Measurements from ENCODE around the gene SRGAP1.
"Not testable (repeated sequence)": the region's sequence is repeated elsewhere in the genome, so short reads cannot be mapped to it uniquely, and the experiment has no call there.

The SRGAP1 gene

GRCh38 chr12:63870838-63871237, 26.3 kb downstream of the SRGAP1 start:
- DNase-seq (ENCODE audit: low read depth), result no peak

- no peak for DNase-seq (ENCODE audit: low read depth)
Observed at GRCh38 chr12:63874897-63875480, 30.5 kb downstream of the SRGAP1 start.

GRCh38 chr12:63875703-63876102, 31.2 kb downstream of the SRGAP1 start:
- no peak for DNase-seq (ENCODE audit: low read depth)

- DNase-seq (ENCODE audit: low read depth), result no peak
Observed at GRCh38 chr12:63876980-63877379, 32.5 kb downstream of the SRGAP1 start.

GRCh38 chr12:63877693-63878092, 33.2 kb downstream of the SRGAP1 start:
- no peak for DNase-seq (ENCODE audit: low read depth)

- DNase-seq (ENCODE audit: low read depth), result not testable (repeated sequence)
Observed at GRCh38 chr12:63880235-63880634, 35.7 kb downstream of the SRGAP1 start.

GRCh38 chr12:63880742-63881263, 36.3 kb downstream of the SRGAP1 start:
- no peak for DNase-seq (ENCODE audit: low read depth)

- no peak for DNase-seq (ENCODE audit: low read depth)
Observed at GRCh38 chr12:63882844-63883243, 38.3 kb downstream of the SRGAP1 start.

- no peak for DNase-seq (ENCODE audit: low read depth)
Observed at GRCh38 chr12:63885401-63885800, 40.9 kb downstream of the SRGAP1 start.

GRCh38 chr12:63888908-63889635, 44.6 kb downstream of the SRGAP1 start:
- DNase-seq (ENCODE audit: low read depth), result no peak

GRCh38 chr12:63889721-63890509, 45.4 kb downstream of the SRGAP1 start:
- DNase-seq (ENCODE audit: low read depth), result no peak

- DNase-seq (ENCODE audit: low read depth), result no peak
Observed at GRCh38 chr12:63893170-63893569, 48.7 kb downstream of the SRGAP1 start.

- DNase-seq (ENCODE audit: low read depth), result no peak
Observed at GRCh38 chr12:63894132-63894531, 49.6 kb downstream of the SRGAP1 start.

GRCh38 chr12:63895841-63896240, 51.3 kb downstream of the SRGAP1 start:
- no peak for DNase-seq (ENCODE audit: low read depth)

- DNase-seq (ENCODE audit: low read depth), result no peak
Observed at GRCh38 chr12:63897931-63898330, 53.4 kb downstream of the SRGAP1 start.

GRCh38 chr12:63898764-63899337, 54.4 kb downstream of the SRGAP1 start:
- DNase-seq (ENCODE audit: low read depth), result no peak

- no peak for DNase-seq (ENCODE audit: low read depth)
Observed at GRCh38 chr12:63899396-63899795, 54.9 kb downstream of the SRGAP1 start.

- no peak for DNase-seq (ENCODE audit: low read depth)
Observed at GRCh38 chr12:63900922-63901793, 56.7 kb downstream of the SRGAP1 start.

GRCh38 chr12:63904653-63905052, 60.2 kb downstream of the SRGAP1 start:
- DNase-seq (ENCODE audit: low read depth), result no peak

GRCh38 chr12:63905544-63905943, 61.0 kb downstream of the SRGAP1 start:
- no peak for DNase-seq (ENCODE audit: low read depth)

GRCh38 chr12:63906876-63907275, 62.4 kb downstream of the SRGAP1 start:
- no peak for DNase-seq (ENCODE audit: low read depth)

Measured in stimulated activated CD8-positive, alpha-beta memory T cell treated with anti-CD3 and anti-CD28 coated beads, Interleukin-15, amount 100 ng/mL, for 24 hours (primary cell).